HEK293T (cell line): ENCODE data around the gene AHNAK.

Experiments used
- ARNT ChIP-seq: fragments of 450-650 bp; IDR thresholded peaks from 2 replicates; pipeline ENCODE4 v1.6.1; 2017; ENCODE audit warnings: mild to moderate bottlenecking
- FOXK2 ChIP-seq: fragments of 450-650 bp; IDR thresholded peaks from 2 replicates; pipeline ENCODE4 v1.6.1; 2016; ENCODE audit warnings: mild to moderate bottlenecking
- LEF1 ChIP-seq: fragments of 450-650 bp; IDR thresholded peaks from 2 replicates; pipeline ENCODE4 v1.6.1; 2017; ENCODE audit warnings: mild to moderate bottlenecking, borderline replicate concordance
- SUZ12 ChIP-seq: fragments of 450-650 bp; IDR thresholded peaks from 2 replicates; pipeline ENCODE4 v1.6.1; 2016; ENCODE audit warnings: mild to moderate bottlenecking
- TARDBP ChIP-seq: fragments of 450-650 bp; IDR thresholded peaks from 2 replicates; pipeline ENCODE4 v1.6.1; 2016

DNA sequence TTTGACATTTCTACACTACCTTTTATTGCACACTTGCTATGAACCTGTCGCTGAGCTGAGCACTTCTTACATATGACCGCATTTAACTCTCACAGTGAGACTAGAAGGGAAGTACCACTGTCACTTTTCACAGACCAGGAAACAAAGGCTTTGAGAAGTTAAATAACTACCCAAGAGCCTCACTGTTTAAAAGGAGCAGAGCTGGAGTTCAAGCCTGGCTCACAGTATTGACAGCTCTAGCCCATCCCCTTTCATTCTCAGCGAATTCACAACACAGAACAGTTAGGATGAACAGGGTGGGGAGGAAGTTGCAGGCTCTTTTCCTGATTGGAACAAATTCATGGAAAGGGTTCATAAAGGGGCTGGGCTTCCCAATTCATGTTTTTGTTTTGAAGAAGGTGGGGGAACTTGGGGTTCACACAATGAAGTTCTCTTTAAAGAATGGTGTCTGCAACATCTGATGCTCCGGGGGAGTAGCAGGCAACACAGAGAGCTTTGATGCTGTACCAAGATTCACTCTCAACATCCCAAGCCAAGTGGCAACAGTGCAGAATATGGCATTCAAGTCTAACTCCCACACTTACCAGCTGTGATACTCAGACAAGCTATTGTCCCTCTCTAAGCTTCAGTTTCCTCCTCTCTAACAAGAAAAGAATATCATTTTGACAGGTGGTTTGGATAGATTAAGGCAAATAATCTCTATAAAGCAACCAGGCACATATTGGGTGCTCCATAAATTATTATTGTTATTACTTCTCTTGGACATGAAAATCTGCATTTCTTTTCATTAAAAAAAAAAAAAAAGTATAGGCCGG, 110.6 kb downstream of the AHNAK start:
- TF ChIP-seq LEF1 (no peak), TARDBP (no peak), ARNT (no peak), FOXK2 (no peak), SUZ12 (no peak)
